Measurements from ENCODE around the gene SCN9A. TPM values are rescaled to one million over a fixed set of nuclear protein-coding genes. Genes with fewer than 3 reads are reported as not detected.
A peak's percentile ranks its signal among the peaks of the same experiment; 100 is the strongest.

The SCN9A gene
- total and polyA plus RNA-seq, 12 donors: 0.10 to 2.9 (median 0.79) TPM

- WGBS, 2 donors: 94 to 95% methylated on average over 2 of the region's 2 CpGs
- no peaks in the 10 kb centered on the region for H3K27me3 ChIP-seq
- H3K27ac ChIP-seq: no peak overlapping the region
- no peaks in the 10 kb centered on the region for H3K36me3 ChIP-seq
- ATAC-seq: no peak
- TF ChIP-seq, protein P1, sequence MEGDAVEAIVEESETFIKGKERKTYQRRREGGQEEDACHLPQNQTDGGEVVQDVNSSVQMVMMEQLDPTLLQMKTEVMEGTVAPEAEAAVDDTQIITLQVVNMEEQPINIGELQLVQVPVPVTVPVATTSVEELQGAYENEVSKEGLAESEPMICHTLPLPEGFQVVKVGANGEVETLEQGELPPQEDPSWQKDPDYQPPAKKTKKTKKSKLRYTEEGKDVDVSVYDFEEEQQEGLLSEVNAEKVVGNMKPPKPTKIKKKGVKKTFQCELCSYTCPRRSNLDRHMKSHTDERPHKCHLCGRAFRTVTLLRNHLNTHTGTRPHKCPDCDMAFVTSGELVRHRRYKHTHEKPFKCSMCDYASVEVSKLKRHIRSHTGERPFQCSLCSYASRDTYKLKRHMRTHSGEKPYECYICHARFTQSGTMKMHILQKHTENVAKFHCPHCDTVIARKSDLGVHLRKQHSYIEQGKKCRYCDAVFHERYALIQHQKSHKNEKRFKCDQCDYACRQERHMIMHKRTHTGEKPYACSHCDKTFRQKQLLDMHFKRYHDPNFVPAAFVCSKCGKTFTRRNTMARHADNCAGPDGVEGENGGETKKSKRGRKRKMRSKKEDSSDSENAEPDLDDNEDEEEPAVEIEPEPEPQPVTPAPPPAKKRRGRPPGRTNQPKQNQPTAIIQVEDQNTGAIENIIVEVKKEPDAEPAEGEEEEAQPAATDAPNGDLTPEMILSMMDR (IDR thresholded peaks at IDR 0.05): no peak
- no peak overlapping the region for H3K4me3 ChIP-seq
- intact Hi-C loops (cut with DNase I): no loop called here
- peaks cover 0 to 2% (median 0%) of the 10 kb centered on the region in 11 donors for H3K9me3 ChIP-seq
- DNase-seq: no peak
- H3K4me1 ChIP-seq: no peaks in the 10 kb centered on the region
These were observed 182.3 kb downstream of the SCN9A start for GRCh38 chr2:166193407-166193806.

- DNase-seq: no peak
- no peak for ATAC-seq
- 30 to 52% methylated on average over 3 of the region's 3 CpGs for WGBS, 2 donors
- Histone ChIP-seq H3K27ac (no peak overlapping the region), H3K9me3 (no peaks in the 10 kb centered on the region), H3K36me3 (no peaks in the 10 kb centered on the region), H3K4me1 (no peaks in the 10 kb centered on the region), H3K4me3 (no peak overlapping the region), H3K27me3 (peaks cover 0 to 5% (median 0%) of the 10 kb centered on the region in 7 donors)
- intact Hi-C loops (cut with DNase I): loop anchor here in 1 of 10 donors (10.0 kb wide), 1 partner anchor 133 kb away; no protein-coding TSS in a partner anchor
- TF ChIP-seq, protein P1 (IDR thresholded peaks at IDR 0.05): no peak
These were observed 187.7 kb downstream of the SCN9A start for GRCh38 chr2:166188084-166188483.

DNA sequence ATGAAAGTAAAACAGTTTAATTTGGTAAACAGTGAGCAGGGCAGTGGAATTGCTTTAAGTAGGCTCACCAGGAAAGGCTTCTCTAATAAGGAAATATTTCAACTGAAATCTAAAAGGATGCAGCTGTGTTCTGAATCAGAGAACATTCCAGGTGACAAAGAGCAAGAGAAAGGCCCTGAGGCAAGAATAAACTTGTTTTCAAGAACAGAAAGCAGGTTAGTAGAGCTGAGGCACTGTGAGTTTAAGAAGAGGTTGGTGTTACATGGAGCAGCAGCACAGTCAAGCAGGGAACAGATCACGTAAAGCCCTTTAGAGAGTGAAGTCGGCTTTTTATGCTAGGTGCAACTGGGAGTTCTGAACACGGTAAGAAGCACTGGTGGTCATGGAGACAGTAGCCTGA lies 191.0 kb downstream of the SCN9A start:
- TF ChIP-seq, protein P1 (IDR thresholded peaks at IDR 0.05): no peak
- Histone ChIP-seq H3K27me3 (peaks cover 0 to 18% (median 0%) of the 10 kb centered on the region in 7 donors), H3K9me3 (no peaks in the 10 kb centered on the region), H3K27ac (no peak overlapping the region), H3K4me1 (no peaks in the 10 kb centered on the region), H3K4me3 (no peak overlapping the region), H3K36me3 (no peaks in the 10 kb centered on the region)
- no peak for ATAC-seq
- intact Hi-C loops (cut with DNase I): loop anchor here in 3 of 10 donors (5.0 to 10.0 kb wide), 3 partner anchors 127 to 232 kb away; partner anchors contain the start of gene TTC21B (in 1 of the 3)
- 67 to 83% methylated on average over 3 of the region's 3 CpGs for WGBS, 2 donors
- DNase-seq: no peak

GRCh38 chr2:166181813-166182154 lies 194.0 kb downstream of the SCN9A start:
- intact Hi-C loops (cut with DNase I): loop anchor here in 3 of 10 donors (5.0 to 10.0 kb wide), 3 partner anchors 124 to 229 kb away; partner anchors contain the start of gene TTC21B (in 1 of the 3)
- no peak for ATAC-seq

More at GRCh38 chr2:166181813-166182154, 194.0 kb downstream of the SCN9A start:
- Histone ChIP-seq H3K27me3 (peaks cover 0 to 18% (median 0%) of the 10 kb centered on the region in 7 donors), H3K9me3 (no peaks in the 10 kb centered on the region), H3K4me1 (no peaks in the 10 kb centered on the region), H3K27ac (no peak overlapping the region), H3K36me3 (no peaks in the 10 kb centered on the region), H3K4me3 (no peak overlapping the region)
- TF ChIP-seq, protein P1 (IDR thresholded peaks at IDR 0.05): peak in 1 of 9 donors; percentile 8
- 18 to 25% methylated on average over 3 of the region's 3 CpGs for WGBS, 2 donors
- DNase-seq: no peak
